CD4-positive, alpha-beta T cell (primary cell): ENCODE data around the gene TTC21A. TPM values are rescaled to one million over a fixed set of nuclear protein-coding genes. Genes with fewer than 3 reads are reported as not detected.

Experiments used
- ATAC-seq: fragments of 200-7000 bp; cut with Tn5 transposase; one replicate; pipeline ENCODE4 v1.10.0; 2022; ENCODE audit warnings: mild to moderate bottlenecking; ENCODE audit not compliant: poor library complexity
- CTCF ChIA-PET: fragments of 350-600 bp; sonication (Branson Sonifier 250); formaldehyde crosslinking; loops from one replicate; lab custom pipeline; 2021; ENCODE audit warnings: antibody characterized with exemption, inconsistent platforms; lab: Charles Lee
- POLR2A ChIA-PET: fragments of 350-600 bp; sonication (Branson Sonifier 250); formaldehyde crosslinking; loops from one replicate; lab custom pipeline; 2021; ENCODE audit warnings: antibody characterized with exemption, inconsistent platforms; lab: Charles Lee
- DNase-seq, 14 experiments: peaks; one replicate each; pipeline ENCODE4 v3.0.0-alpha.2; 2013 to 2020; ENCODE audit warnings: mixed read lengths in 2 of 14
- H3K27ac ChIP-seq, 2 donors: one replicate each; pipeline versions ENCODE4 v1.5.1 to v1.7.0; 2013; ENCODE audit warnings: low read length in 2 of 2, low read depth in 1 of 2, mild to moderate bottlenecking in 1 of 2
- H3K27me3 ChIP-seq, 2 experiments: 1 replicate in 1 of 2; 2 replicates in 1 of 2; pipeline versions ENCODE4 v1.6.1 to v1.7.0; 2013; ENCODE audit warnings: low read length in 2 of 2, control low read depth in 1 of 2, mild to moderate bottlenecking in 1 of 2, moderate library complexity in 1 of 2; ENCODE audit not compliant: insufficient read depth in 2 of 2, control insufficient read depth in 1 of 2
- H3K36me3 ChIP-seq: one replicate; pipeline ENCODE4 v1.6.1; 2013; ENCODE audit warnings: low read length, control low read depth; ENCODE audit not compliant: insufficient read depth
- H3K4me1 ChIP-seq: one replicate; pipeline ENCODE4 v1.6.1; 2013; ENCODE audit warnings: low read length, control low read depth; ENCODE audit not compliant: insufficient read depth
- H3K4me3 ChIP-seq: one replicate; pipeline ENCODE4 v1.5.1; 2013; ENCODE audit warnings: mild to moderate bottlenecking, low read length, moderate library complexity
- H3K9me3 ChIP-seq, 2 experiments: 1 replicate in 1 of 2; 2 replicates in 1 of 2; pipeline versions ENCODE4 v1.6.1 to v1.7.0; 2013; ENCODE audit warnings: low read length in 2 of 2, mild to moderate bottlenecking in 2 of 2, control low read depth in 1 of 2, moderate library complexity in 1 of 2; ENCODE audit not compliant: control insufficient read depth in 1 of 2, insufficient read depth in 1 of 2
- H3K27ac Mint-ChIP-seq: one replicate; pipeline ENCODE4 v1.8.0; 2020; ENCODE audit warnings: mixed read lengths
- H3K27me3 Mint-ChIP-seq: one replicate; pipeline ENCODE4 v1.8.0; 2021; ENCODE audit warnings: mixed read lengths
- H3K36me3 Mint-ChIP-seq: one replicate; pipeline ENCODE4 v1.8.0; 2021; ENCODE audit warnings: low read depth, mixed read lengths
- H3K4me1 Mint-ChIP-seq: one replicate; pipeline ENCODE4 v1.8.0; 2021; ENCODE audit warnings: low read depth, mixed read lengths
- H3K4me3 Mint-ChIP-seq: one replicate; pipeline ENCODE4 v1.8.0; 2020; ENCODE audit warnings: mild to moderate bottlenecking, mixed read lengths
- H3K9me3 Mint-ChIP-seq: one replicate; pipeline ENCODE4 v1.8.0; 2020; ENCODE audit warnings: mixed read lengths
- CTCF ChIP-seq: fragments of 200-600 bp; IDR thresholded peaks from one replicate; pipeline ENCODE4 v1.8.0; 2022; ENCODE audit warnings: antibody characterized with exemption, mild to moderate bottlenecking
- intact Hi-C, 2 experiments: fragments of 100-400 bp; cut with DNase I in 1 of 2; cut with micrococcal nuclease in 1 of 2; formaldehyde crosslinking; loops; one replicate each; pipeline versions ENCODE4 v1.15.1 to v1.9.0; 2023 to 2025; cut with DNase I, micrococcal nuclease
- total RNA-seq, 174 experiments: library from RNA in 2 of 174; stranded (reverse) in 2 of 174; gene quantifications; one replicate each; pipeline ENCODE4 v1.2.3 and lab custom pipeline; 2021 to 2026

The TTC21A gene
- total RNA-seq, 2 experiments from 2014 or later, result 4.1 to 5.2 TPM

DNA sequence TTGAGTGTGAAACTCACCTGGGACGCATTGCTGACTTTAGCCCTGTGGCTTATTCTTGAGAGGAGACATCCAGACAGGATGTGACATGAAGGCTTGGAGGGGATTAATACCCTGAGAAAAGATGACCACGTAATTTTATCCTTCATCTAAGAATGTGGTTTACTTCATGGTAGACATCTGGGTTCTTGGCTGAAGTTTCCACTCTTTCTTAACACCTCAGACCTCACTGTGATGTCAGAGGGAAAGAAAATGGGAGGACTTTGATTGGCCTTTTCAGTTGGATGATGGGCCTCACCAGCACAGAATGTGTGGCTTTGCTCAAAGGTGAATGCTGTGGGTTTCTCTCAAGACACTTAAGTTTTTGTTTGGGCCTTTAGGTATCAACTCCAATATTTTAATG, 16.6 kb upstream of the TTC21A start:
- H3K4me3 ChIP-seq, result no peak overlapping the region
- H3K4me3 Mint-ChIP-seq, result no peak overlapping the region
- no peak for ATAC-seq
- no peaks in the 10 kb centered on the region for H3K27me3 Mint-ChIP-seq
- H3K27ac ChIP-seq, result no peak overlapping the region
- H3K9me3 ChIP-seq, result no peaks in the 10 kb centered on the region
- POLR2A ChIA-PET, result no interaction called here
- H3K27ac Mint-ChIP-seq, result no peak overlapping the region
- H3K36me3 Mint-ChIP-seq, result peaks cover 100% of the 10 kb centered on the region
- no peaks in the 10 kb centered on the region for H3K27me3 ChIP-seq
- CTCF ChIA-PET, result no interaction called here
- H3K4me1 ChIP-seq, result no peaks in the 10 kb centered on the region
- peaks cover 91% of the 10 kb centered on the region for H3K36me3 ChIP-seq
- intact Hi-C loops, result no loop called here
- TF ChIP-seq CTCF, result no peak
- no peaks in the 10 kb centered on the region for H3K4me1 Mint-ChIP-seq
- no peaks in the 10 kb centered on the region for H3K9me3 Mint-ChIP-seq
- DNase-seq, result no peak

DNA sequence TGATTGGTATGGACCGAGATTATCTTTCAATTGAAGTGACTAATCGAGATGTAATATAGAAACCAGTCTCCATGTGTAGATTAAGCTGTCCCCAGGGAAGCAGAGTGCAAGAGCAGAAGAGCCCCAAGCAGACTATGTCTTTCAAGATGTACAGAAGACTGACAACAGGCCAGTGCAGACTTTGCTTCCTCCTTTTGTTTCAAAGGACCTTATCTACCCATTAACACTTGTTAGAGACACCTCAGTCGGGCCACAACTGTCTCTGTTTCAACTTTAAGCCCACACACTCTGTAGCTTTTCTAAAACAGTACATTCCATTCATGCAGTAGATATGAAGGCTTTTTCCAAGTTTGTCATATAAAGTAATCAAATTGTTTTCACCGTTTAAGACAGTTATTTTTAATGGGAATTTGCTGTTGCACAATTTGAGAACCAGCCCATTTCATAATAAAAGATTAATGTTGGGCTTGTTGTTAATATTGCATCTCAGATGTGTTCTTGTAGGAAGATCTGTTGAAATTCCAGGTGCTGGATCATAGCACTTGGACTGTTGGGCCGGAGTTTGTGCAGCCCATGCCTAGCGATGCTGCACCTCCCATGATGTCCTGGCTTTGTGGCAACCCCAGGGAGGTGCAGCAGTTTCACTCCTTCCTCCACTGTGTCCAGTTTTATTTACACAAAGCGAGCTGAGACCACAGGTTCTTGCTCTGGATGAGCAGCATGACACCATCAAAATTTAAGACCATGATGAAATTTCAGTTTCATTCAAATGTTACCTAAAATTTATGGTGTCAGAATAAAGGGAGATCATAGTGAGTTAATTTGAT, 12.4 kb upstream of the TTC21A start:
- no peaks in the 10 kb centered on the region for H3K9me3 ChIP-seq
- TF ChIP-seq CTCF, result no peak
- CTCF ChIA-PET, result no interaction called here
- no peak for ATAC-seq
- H3K27ac Mint-ChIP-seq, result no peak overlapping the region
- H3K27me3 Mint-ChIP-seq, result no peaks in the 10 kb centered on the region
- H3K27ac ChIP-seq, result no peak overlapping the region
- peaks cover 92% of the 10 kb centered on the region for H3K36me3 ChIP-seq
- H3K9me3 Mint-ChIP-seq, result no peaks in the 10 kb centered on the region
- intact Hi-C loops, result no loop called here
- peaks cover 94% of the 10 kb centered on the region for H3K36me3 Mint-ChIP-seq
- no peaks in the 10 kb centered on the region for H3K27me3 ChIP-seq
- no peaks in the 10 kb centered on the region for H3K4me1 ChIP-seq
- POLR2A ChIA-PET, result no interaction called here
- DNase-seq, result no peak
- no peak overlapping the region for H3K4me3 ChIP-seq
- no peak overlapping the region for H3K4me3 Mint-ChIP-seq
- no peaks in the 10 kb centered on the region for H3K4me1 Mint-ChIP-seq

DNA sequence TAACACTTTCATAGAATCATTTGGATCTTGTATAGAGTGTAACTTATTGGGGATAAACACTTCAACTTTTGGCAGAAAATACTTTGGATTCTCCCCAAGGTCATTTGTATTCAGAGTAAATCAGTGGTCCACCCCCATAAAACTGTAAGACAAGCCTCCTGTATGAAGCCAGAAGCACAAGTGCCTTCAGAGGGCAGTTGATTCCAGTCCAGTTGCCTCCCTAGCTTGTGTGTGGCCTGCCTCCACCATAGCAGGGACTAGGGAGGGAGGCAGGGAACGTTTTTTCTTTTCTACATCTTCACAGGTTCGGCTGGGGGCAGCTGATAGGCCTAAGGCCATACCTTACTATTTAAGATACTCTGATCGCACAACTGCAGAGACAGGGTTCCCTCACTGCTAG, 11.7 kb upstream of the TTC21A start:
- DNase-seq (no peak), ATAC-seq (no peak)
- Histone ChIP-seq H3K27ac (no peak overlapping the region), H3K4me1 (no peaks in the 10 kb centered on the region), H3K27me3 (no peaks in the 10 kb centered on the region), H3K4me3 (no peak overlapping the region), H3K36me3 (peaks cover 92% of the 10 kb centered on the region), H3K9me3 (no peaks in the 10 kb centered on the region)
- Mint-ChIP-seq H3K27me3 (no peaks in the 10 kb centered on the region), H3K4me3 (no peak overlapping the region), H3K4me1 (no peaks in the 10 kb centered on the region), H3K36me3 (peaks cover 91% of the 10 kb centered on the region), H3K27ac (no peak overlapping the region), H3K9me3 (no peaks in the 10 kb centered on the region)
- no peak for TF ChIP-seq CTCF
- ChIA-PET POLR2A (no interaction called here), CTCF (no interaction called here)
- intact Hi-C loops, result no loop called here
